ENCODE measurements around the gene N4BP2L2.
A peak's percentile ranks its signal among the peaks of the same experiment; 100 is the strongest.
"Not testable (repeated sequence)": the region's sequence is repeated elsewhere in the genome, so short reads cannot be mapped to it uniquely, and the experiment has no call there.

Gene N4BP2L2

DNA sequence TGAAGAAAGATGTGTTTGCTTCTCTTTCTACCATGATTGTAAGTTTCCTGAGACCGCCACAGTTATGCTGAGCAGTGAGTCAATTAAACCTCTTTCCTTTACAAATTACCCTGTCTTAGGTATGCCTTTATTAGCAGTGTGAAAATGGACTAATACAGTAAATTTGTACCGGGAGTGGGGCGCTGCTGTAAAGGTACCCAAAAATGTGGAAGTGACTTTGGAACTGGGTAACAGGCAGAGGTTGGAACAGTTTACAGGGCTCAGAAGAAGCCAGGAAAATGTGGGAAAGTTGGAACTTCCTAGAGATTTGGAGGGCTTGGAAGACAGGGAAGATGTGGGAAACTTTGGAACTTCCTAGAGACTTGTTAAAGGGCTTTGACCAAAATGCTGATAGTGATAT lies 38.4 kb upstream of the N4BP2L2 start:
- no peak for TF ChIP-seq TAF1 (IDR thresholded peaks at IDR 0.05; ENCODE audit: low read depth, low read length)
- no peak for TF ChIP-seq POU2F2 (IDR thresholded peaks at IDR 0.05; ENCODE audit: low read depth, low read length)
- no peak for TF ChIP-seq SPI1 (IDR thresholded peaks at IDR 0.05; ENCODE audit: low read depth, low read length)
- no peak for TF ChIP-seq POLR2A (IDR thresholded peaks at IDR 0.05; ENCODE audit: low read depth, low read length)
- TF ChIP-seq POLR2AphosphoS5 (IDR thresholded peaks at IDR 0.05; ENCODE audit: low read depth, low read length) = no peak
- no peak for TF ChIP-seq PAX5 (IDR thresholded peaks at IDR 0.05; ENCODE audit: insufficient read depth, low read length, severe bottlenecking)
- FAIRE-seq = no peak

DNA sequence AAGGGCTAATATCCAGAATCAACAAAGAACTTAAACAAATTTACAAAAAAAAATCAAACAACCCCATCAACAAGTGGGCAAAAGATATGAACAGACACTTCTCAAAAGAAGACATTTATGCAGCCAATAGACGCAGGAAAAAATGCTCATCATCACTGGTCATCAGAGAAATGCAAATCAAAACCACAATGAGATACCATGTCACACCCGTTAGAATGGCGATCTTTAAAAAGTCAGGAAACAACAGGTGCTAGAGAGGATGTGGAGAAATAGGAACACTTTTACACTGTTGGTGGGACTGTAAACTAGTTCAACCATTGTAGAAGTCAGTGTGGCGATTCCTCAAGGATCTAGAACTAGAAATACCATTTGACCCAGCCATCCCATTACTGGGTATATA lies 37.1 kb upstream of the N4BP2L2 start:
- FAIRE-seq; DNase-seq (ENCODE audit: insufficient read length, low spot score): not testable (repeated sequence)

More for the DNA sequence above, 38.4 kb upstream of the N4BP2L2 start:
- no peak for DNase-seq (ENCODE audit: insufficient read length, low spot score)

- not testable (repeated sequence) for DNase-seq (ENCODE audit: insufficient read length, low spot score); FAIRE-seq
Measured at GRCh38 chr13:32560842-32561241, 22.2 kb upstream of the N4BP2L2 start.

DNA sequence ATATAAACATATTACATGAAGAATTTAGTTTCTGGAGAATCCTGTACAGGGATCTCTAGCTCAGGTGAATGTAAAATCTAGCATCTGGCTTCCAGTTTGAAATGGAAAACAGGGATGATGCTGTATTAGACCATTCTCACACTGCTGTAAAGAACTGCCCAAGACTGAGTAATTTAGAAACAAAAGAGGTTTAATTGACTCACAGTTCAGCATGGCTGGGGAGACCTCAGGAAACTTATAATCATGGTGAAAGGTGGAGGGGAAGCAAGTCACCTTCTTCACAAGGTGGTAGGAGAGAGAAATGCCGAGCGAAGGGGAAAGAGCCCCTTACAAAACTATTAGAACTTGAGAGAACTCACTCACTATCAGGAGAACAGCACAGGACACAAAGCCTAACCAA lies 17.0 kb upstream of the N4BP2L2 start:
- TF ChIP-seq POLR2A (IDR thresholded peaks at IDR 0.05; ENCODE audit: low read depth, low read length) (no peak), POU2F2 (IDR thresholded peaks at IDR 0.05; ENCODE audit: low read depth, low read length) (no peak), POLR2AphosphoS5 (IDR thresholded peaks at IDR 0.05; ENCODE audit: low read depth, low read length) (no peak), SPI1 (IDR thresholded peaks at IDR 0.05; ENCODE audit: low read depth, low read length) (no peak), TAF1 (IDR thresholded peaks at IDR 0.05; ENCODE audit: low read depth, low read length) (no peak), PAX5 (IDR thresholded peaks at IDR 0.05; ENCODE audit: insufficient read depth, low read length, severe bottlenecking) (no peak)
- FAIRE-seq (no peak), DNase-seq (ENCODE audit: insufficient read length, low spot score) (no peak)

DNA sequence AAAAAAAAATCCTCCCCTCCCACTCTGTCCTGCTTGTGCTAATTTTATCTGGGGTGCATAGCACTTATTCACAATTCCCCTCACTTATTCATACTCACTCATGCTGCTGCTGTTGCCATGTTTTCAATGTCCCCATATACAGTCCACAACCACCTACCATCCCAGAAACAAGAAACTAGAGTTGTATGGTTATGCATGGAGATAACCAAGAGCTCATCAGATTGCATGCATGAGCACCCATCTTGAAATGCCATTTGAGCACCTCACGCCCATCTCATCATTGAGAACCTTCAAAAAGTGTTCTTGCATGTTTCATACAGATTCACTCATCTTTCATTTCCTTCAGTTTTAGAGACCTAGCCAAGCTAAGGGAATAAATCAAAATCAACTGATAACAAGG lies 15.1 kb upstream of the N4BP2L2 start:
- DNase-seq (ENCODE audit: insufficient read length, low spot score) (no peak), FAIRE-seq (no peak)
- TF ChIP-seq SPI1 (IDR thresholded peaks at IDR 0.05; ENCODE audit: low read depth, low read length) (no peak), POLR2A (IDR thresholded peaks at IDR 0.05; ENCODE audit: low read depth, low read length) (no peak), POU2F2 (IDR thresholded peaks at IDR 0.05; ENCODE audit: low read depth, low read length) (peak; percentile 40; the same call in 1 of the 2 replicates), PAX5 (IDR thresholded peaks at IDR 0.05; ENCODE audit: insufficient read depth, low read length, severe bottlenecking) (peak; percentile 12), POLR2AphosphoS5 (IDR thresholded peaks at IDR 0.05; ENCODE audit: low read depth, low read length) (no peak), TAF1 (IDR thresholded peaks at IDR 0.05; ENCODE audit: low read depth, low read length) (no peak)

GRCh38 chr13:32549788-32550187 lies 11.2 kb upstream of the N4BP2L2 start:
- DNase-seq (ENCODE audit: insufficient read length, low spot score) (no peak), FAIRE-seq (no peak)
- TF ChIP-seq SPI1 (IDR thresholded peaks at IDR 0.05; ENCODE audit: low read depth, low read length) = no peak
- TF ChIP-seq TAF1 (IDR thresholded peaks at IDR 0.05; ENCODE audit: low read depth, low read length) = no peak
- no peak for TF ChIP-seq POLR2A (IDR thresholded peaks at IDR 0.05; ENCODE audit: low read depth, low read length)
- TF ChIP-seq PAX5 (IDR thresholded peaks at IDR 0.05; ENCODE audit: insufficient read depth, low read length, severe bottlenecking) = no peak
- no peak for TF ChIP-seq POLR2AphosphoS5 (IDR thresholded peaks at IDR 0.05; ENCODE audit: low read depth, low read length)
- no peak for TF ChIP-seq POU2F2 (IDR thresholded peaks at IDR 0.05; ENCODE audit: low read depth, low read length)

DNA sequence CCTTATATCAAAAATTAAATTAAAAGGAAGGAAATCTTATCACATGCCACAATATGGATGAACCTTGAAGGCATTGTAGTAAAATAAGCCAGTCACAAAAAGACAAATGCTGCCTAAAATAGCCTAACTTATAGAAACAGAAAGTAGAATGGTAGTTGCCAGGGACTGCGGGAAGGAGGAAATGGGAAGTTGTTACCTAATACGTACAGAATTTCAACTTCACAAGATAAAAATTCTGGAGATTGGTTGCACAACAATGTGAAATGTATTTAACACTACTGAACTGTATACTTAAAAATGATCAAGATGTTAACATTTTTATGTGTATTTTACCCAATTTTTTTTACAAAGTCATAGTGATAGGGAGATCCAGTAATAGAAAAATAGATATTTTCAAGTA lies 10.2 kb upstream of the N4BP2L2 start:
- FAIRE-seq = no peak
- no peak for DNase-seq (ENCODE audit: insufficient read length, low spot score)
- TF ChIP-seq POU2F2 (IDR thresholded peaks at IDR 0.05; ENCODE audit: low read depth, low read length) (no peak), SPI1 (IDR thresholded peaks at IDR 0.05; ENCODE audit: low read depth, low read length) (no peak), POLR2AphosphoS5 (IDR thresholded peaks at IDR 0.05; ENCODE audit: low read depth, low read length) (no peak), POLR2A (IDR thresholded peaks at IDR 0.05; ENCODE audit: low read depth, low read length) (no peak), PAX5 (IDR thresholded peaks at IDR 0.05; ENCODE audit: insufficient read depth, low read length, severe bottlenecking) (no peak), TAF1 (IDR thresholded peaks at IDR 0.05; ENCODE audit: low read depth, low read length) (no peak)

DNA sequence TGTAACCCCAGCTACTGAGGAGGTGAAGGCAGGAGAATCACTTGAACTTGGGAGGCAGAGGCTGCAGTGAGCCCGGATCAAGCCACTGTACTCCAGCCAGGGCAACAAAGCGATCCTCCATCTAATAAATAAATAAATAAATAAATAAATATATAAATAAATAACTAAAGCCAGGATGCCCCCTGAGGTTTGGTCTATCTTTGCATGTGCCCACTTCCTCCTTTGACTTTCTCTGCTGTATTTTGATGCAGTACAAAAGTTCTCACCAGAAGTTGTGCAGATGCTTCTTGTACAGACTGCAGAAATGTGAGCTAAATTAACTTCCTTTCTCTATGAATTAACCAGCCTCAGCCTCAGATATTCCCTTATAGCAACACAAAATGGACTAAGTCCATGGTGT lies 6.5 kb upstream of the N4BP2L2 start:
- FAIRE-seq (no peak), DNase-seq (ENCODE audit: insufficient read length, low spot score) (no peak)
- TF ChIP-seq TAF1 (IDR thresholded peaks at IDR 0.05; ENCODE audit: low read depth, low read length) = no peak
- TF ChIP-seq POLR2AphosphoS5 (IDR thresholded peaks at IDR 0.05; ENCODE audit: low read depth, low read length) = no peak
- TF ChIP-seq POLR2A (IDR thresholded peaks at IDR 0.05; ENCODE audit: low read depth, low read length) = no peak
- TF ChIP-seq PAX5 (IDR thresholded peaks at IDR 0.05; ENCODE audit: insufficient read depth, low read length, severe bottlenecking) = no peak
- TF ChIP-seq POU2F2 (IDR thresholded peaks at IDR 0.05; ENCODE audit: low read depth, low read length) = no peak
- TF ChIP-seq SPI1 (IDR thresholded peaks at IDR 0.05; ENCODE audit: low read depth, low read length) = peak; percentile 54

GRCh38 chr13:32542221-32542620 lies 3.6 kb upstream of the N4BP2L2 start:
- DNase-seq (ENCODE audit: insufficient read length, low spot score) (no peak), FAIRE-seq (no peak)
- no peak for TF ChIP-seq TAF1 (IDR thresholded peaks at IDR 0.05; ENCODE audit: low read depth, low read length)
- TF ChIP-seq POU2F2 (IDR thresholded peaks at IDR 0.05; ENCODE audit: low read depth, low read length) = no peak
- no peak for TF ChIP-seq PAX5 (IDR thresholded peaks at IDR 0.05; ENCODE audit: insufficient read depth, low read length, severe bottlenecking)
- no peak for TF ChIP-seq SPI1 (IDR thresholded peaks at IDR 0.05; ENCODE audit: low read depth, low read length)
- no peak for TF ChIP-seq POLR2AphosphoS5 (IDR thresholded peaks at IDR 0.05; ENCODE audit: low read depth, low read length)
- no peak for TF ChIP-seq POLR2A (IDR thresholded peaks at IDR 0.05; ENCODE audit: low read depth, low read length)

GRCh38 chr13:32538143-32538620 lies 413 bp downstream of the N4BP2L2 start:
- DNase-seq (ENCODE audit: insufficient read length, low spot score) (peak; percentile 8), FAIRE-seq (no peak)

More at GRCh38 chr13:32538143-32538620, 413 bp downstream of the N4BP2L2 start:
- TF ChIP-seq POU2F2 (IDR thresholded peaks at IDR 0.05; ENCODE audit: low read depth, low read length) = no peak
- 0 out of 2 replicates have a peak, but pooled peaks have one; percentile 8 for TF ChIP-seq SPI1 (IDR thresholded peaks at IDR 0.05; ENCODE audit: low read depth, low read length)
- no peak; the same call in 1 of the 2 replicates for TF ChIP-seq TAF1 (IDR thresholded peaks at IDR 0.05; ENCODE audit: low read depth, low read length)

Measured in GM12891 (cell line).